Effector CD4-positive, alpha-beta T cell (primary cell): ENCODE results near the gene ZNF564.
"Not testable (repeated sequence)": the region's sequence is repeated elsewhere in the genome, so short reads cannot be mapped to it uniquely, and the experiment has no call there.

Experiments used
- DNase-seq: peaks from one replicate; pipeline ENCODE4 v3.0.0-alpha.2; 2020

The ZNF564 gene

GRCh38 chr19:12496480-12496879 lies 54.8 kb downstream of the ZNF564 start:
- no peak for DNase-seq

DNA sequence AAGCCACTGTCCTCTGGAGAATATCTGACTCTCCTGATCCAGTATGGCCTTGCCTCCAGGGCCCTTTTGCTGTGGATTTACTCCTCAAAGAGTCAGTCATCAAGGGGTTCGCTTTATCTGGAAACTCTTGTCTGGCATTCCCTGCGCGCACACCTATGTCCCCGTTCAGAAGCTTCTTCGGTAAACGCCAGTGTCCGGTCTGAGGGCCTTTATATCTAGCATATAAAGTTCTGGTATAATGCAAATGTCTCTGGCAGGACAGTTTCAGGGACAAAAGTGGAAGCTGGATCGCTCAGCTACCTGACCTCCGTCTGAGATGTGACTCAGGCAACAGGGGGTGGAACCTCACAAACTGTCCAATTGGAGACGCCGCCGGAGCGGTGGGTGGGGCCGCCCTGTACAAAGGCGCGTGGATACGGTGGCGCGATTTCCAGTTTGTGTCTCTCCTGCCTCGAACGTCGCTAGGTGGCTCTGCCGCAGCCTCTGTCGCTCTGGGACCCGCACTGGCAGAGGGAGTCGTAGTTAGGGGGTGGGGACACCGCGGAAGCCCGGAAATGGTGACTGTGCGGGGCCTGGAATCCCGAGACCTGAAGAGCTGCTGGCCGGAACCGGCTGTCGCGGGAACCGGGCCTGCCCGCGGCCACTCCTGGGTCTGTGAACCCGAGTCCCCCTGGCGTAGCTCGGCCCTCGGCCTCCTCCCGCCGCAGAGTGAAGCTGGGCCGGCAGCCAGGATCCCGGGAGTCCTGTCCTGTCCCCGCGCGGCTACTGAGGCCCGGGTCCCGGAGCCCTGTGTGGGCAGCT lies 56.1 kb downstream of the ZNF564 start:
- DNase-seq: peak; percentile 89

GRCh38 chr19:12494260-12494860 lies 56.9 kb downstream of the ZNF564 start:
- DNase-seq: no peak

GRCh38 chr19:12486265-12486783 lies 65.0 kb downstream of the ZNF564 start:
- not testable (repeated sequence) for DNase-seq

DNA sequence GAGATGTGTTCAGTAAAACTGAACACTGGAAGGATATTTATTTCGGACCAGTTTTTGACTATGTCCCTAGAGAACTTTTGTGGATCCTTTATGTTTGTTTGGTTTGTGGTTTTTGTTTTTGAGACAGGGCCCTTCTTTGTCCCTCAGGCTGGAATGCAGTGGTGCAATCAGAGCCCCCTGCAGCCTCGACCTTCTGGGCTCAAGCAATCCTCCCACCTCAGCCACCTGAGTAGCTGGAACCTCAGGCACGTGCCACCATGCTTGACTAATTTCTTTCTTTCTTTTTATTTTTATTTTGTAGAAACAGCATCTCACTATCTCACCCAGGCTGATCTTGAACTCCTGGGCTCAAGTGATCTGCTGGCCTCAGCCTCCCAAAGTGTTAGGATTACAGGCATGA lies 65.7 kb downstream of the ZNF564 start:
- no peak for DNase-seq

DNA sequence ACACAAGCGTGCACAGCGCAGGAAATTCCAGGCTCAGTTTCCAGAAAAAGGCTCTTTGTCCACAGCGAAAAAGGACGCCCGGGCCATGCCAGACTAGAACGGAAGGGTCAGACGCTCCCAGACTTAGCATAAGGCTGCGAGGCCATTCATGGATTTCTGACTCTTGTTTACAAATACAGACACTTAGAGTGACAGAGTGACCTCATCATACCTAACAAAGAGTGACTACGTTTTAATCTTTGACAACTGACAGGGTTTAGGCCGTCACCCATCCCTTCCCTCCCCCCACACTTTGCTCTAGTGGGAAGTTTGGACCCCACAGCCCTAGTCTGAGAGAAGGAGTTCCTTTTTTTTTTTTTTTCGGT lies 66.2 kb downstream of the ZNF564 start:
- no peak for DNase-seq

GRCh38 chr19:12484371-12485051 lies 66.8 kb downstream of the ZNF564 start, which contains the start of gene ZNF709:
TSS of gene ZNF709 (minus strand) at chr19:12484816. CDS start at chr19:12484657, 159 bp downstream.
- peak; percentile 80 for DNase-seq

DNA sequence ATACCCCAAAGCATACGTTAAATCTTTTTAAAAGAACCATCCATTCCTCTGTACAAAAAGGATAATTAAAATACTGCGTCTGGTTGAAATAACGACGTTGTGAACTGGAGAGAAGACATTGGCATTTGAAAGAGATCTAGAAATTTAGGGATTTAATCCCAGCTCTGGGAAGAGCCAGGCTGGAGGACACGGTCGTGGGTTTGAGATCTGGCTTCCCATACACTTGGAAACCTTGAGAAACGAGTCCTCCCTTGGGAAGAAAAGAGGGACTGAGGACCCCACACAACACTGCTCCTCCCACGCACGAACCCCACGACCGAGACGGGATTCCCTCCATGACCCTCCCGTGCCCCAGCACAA lies 67.3 kb downstream of the ZNF564 start:
- DNase-seq: no peak

DNA sequence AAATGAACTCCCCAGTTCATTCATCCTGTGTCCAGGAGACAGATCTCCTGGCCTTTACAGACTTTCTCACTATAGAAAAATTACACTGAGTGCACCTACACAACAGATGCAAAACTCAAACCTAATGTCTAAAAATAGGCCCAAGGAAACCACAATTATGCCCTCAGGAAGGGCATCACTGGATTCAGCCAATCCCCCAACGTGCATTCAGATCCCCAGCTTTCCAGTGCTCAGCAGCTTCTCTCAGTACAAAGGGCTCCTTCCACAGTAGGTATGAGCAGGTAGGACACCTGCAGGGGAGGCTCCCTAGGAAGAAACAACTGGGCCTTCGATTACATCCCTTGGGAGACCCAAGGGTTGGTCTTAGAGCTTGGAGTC lies 68.8 kb downstream of the ZNF564 start:
- no peak for DNase-seq

GRCh38 chr19:12481781-12482508 lies 69.3 kb downstream of the ZNF564 start:
- no peak for DNase-seq

- no peak for DNase-seq
Measured at GRCh38 chr19:12478234-12478941, 72.9 kb downstream of the ZNF564 start.
